HepG2 (cell line): ENCODE measurements around the gene AGRN. TPM values are rescaled to one million over a fixed set of nuclear protein-coding genes. Genes with fewer than 3 reads are reported as not detected.

Experiments
- BCLAF1 ChIP-seq: fragments of 450-650 bp; IDR thresholded peaks from 2 replicates; pipeline ENCODE4 v1.6.1; 2017; ENCODE audit warnings: mild to moderate bottlenecking
- CBFB ChIP-seq: sonication (generic); formaldehyde crosslinking; IDR thresholded peaks from 2 replicates; pipeline ENCODE4 v1.4.0; 2020; ENCODE audit warnings: missing genetic modification reagents
- CREM ChIP-seq, 2 experiments: sonication (generic) in 1 of 2; formaldehyde crosslinking in 1 of 2; IDR thresholded peaks; 2 replicates each; pipeline versions ENCODE4 v1.4.0 to v1.6.1; 2016 to 2020; ENCODE audit warnings: antibody characterized with exemption in 1 of 2, mild to moderate bottlenecking in 1 of 2, missing genetic modification reagents in 1 of 2
- EHMT2 ChIP-seq: fragments of 200-600 bp; sonication (generic); IDR thresholded peaks from 2 replicates; pipeline ENCODE4 v1.7.0; 2017; ENCODE audit warnings: antibody characterized with exemption, low read depth, low read length, borderline replicate concordance
- HDAC1 ChIP-seq: sonication (generic); formaldehyde crosslinking; IDR thresholded peaks from 2 replicates; pipeline ENCODE4 v1.5.1; 2020; ENCODE audit warnings: mild to moderate bottlenecking, missing genetic modification reagents
- HIC2 ChIP-seq: sonication (generic); formaldehyde crosslinking; IDR thresholded peaks from 2 replicates; pipeline ENCODE4 v1.9.0; 2022; ENCODE audit warnings: low read depth, missing genetic modification reagents
- KLF12 ChIP-seq: sonication (generic); formaldehyde crosslinking; IDR thresholded peaks from 2 replicates; pipeline ENCODE4 v1.4.0; 2020; ENCODE audit warnings: missing genetic modification reagents, borderline replicate concordance
- MEIS1 ChIP-seq: sonication (generic); formaldehyde crosslinking; IDR thresholded peaks from 2 replicates; pipeline ENCODE4 v1.9.0; 2021; ENCODE audit warnings: mild to moderate bottlenecking, missing genetic modification reagents, moderate library complexity, borderline replicate concordance
- MYC ChIP-seq: sonication (generic); formaldehyde crosslinking; IDR thresholded peaks from 2 replicates; pipeline ENCODE4 v1.9.0; 2021; ENCODE audit warnings: missing genetic modification reagents, borderline replicate concordance
- THAP9 ChIP-seq: sonication (generic); formaldehyde crosslinking; IDR thresholded peaks from 2 replicates; pipeline ENCODE4; 2020; ENCODE audit warnings: missing genetic modification reagents, mild to moderate bottlenecking, borderline replicate concordance
- ZBTB49 ChIP-seq: sonication (generic); formaldehyde crosslinking; IDR thresholded peaks from 2 replicates; pipeline ENCODE4 v1.4.0; 2020; ENCODE audit warnings: missing genetic modification reagents, borderline replicate concordance
- ZNF501 ChIP-seq: sonication (generic); formaldehyde crosslinking; IDR thresholded peaks from 2 replicates; pipeline ENCODE4 v1.5.1; 2020; ENCODE audit warnings: mild to moderate bottlenecking, moderate library complexity, missing genetic modification reagents
- ZSCAN12 ChIP-seq: sonication (generic); formaldehyde crosslinking; IDR thresholded peaks from 2 replicates; pipeline ENCODE4 v1.9.0; 2021; ENCODE audit warnings: mild to moderate bottlenecking, missing genetic modification reagents
- ZSCAN30 ChIP-seq: sonication (generic); formaldehyde crosslinking; IDR thresholded peaks from 2 replicates; pipeline ENCODE4 v1.5.0; 2020; ENCODE audit warnings: mild to moderate bottlenecking, missing genetic modification reagents
- polyA plus RNA-seq, 8 experiments: library from polyadenylated mRNA; depleted of rRNA in 3 of 8; stranded (reverse) in 7 of 8; unstranded in 1 of 8; fragments of >200 nt; fragmentation: Illumina TruSeq in 4 of 8; extraction: Trizol in 4 of 8; gene quantifications; 2 replicates each; pipeline versions ENCODE4 v1.2.1 to v1.2.3, GENCODE V29; 2011 to 2016; ENCODE audit warnings: low read depth in 4 of 8, missing spikeins in 1 of 8, mixed read lengths in 1 of 8; ENCODE audit not compliant: insufficient read depth in 1 of 8
- total RNA-seq, 5 experiments: library from RNA; depleted of rRNA; stranded (reverse); fragments of >200 nt; fragmentation: Illumina TruSeq; extraction: Trizol; gene quantifications; 2 replicates each; pipeline ENCODE4 v1.2.3, GENCODE V29; 2016; ENCODE audit warnings: low read depth in 1 of 5
- TF ChIP-seq, protein P1 (sequence below): IDR thresholded peaks from 2 replicates; pipeline ENCODE4 v1.6.1; 2016; ENCODE audit warnings: mild to moderate bottlenecking

Gene AGRN
- total and polyA plus RNA-seq, 2 of the 13 experiments (the other 11 are each of a cell fraction or from before 2014, with no cell fraction given) = 29.8 to 65.2 TPM

GRCh38 chr1:1080122-1080757 lies 60.3 kb downstream of the AGRN start (continued):
- no peak for TF ChIP-seq HIC2 (CRISPR knock-in tag)
- TF ChIP-seq BCLAF1 = no peak
- TF ChIP-seq CREM (IDR thresholded peaks at IDR 0.05) = no peak
- no peak for TF ChIP-seq CREM (CRISPR knock-in tag; IDR thresholded peaks at IDR 0.05)
- no peak for TF ChIP-seq HDAC1 (CRISPR knock-in tag)
- no peak for TF ChIP-seq ZBTB49
- TF ChIP-seq ZNF501 (CRISPR knock-in tag) = peak; percentile 17; the same call in 1 of the 2 replicates
- TF ChIP-seq THAP9 (CRISPR knock-in tag) = no peak
- no peak for TF ChIP-seq MEIS1 (CRISPR knock-in tag)
- no peak; the same call in 1 of the 2 replicates for TF ChIP-seq MYC (CRISPR knock-in tag)
- TF ChIP-seq, protein P1, sequence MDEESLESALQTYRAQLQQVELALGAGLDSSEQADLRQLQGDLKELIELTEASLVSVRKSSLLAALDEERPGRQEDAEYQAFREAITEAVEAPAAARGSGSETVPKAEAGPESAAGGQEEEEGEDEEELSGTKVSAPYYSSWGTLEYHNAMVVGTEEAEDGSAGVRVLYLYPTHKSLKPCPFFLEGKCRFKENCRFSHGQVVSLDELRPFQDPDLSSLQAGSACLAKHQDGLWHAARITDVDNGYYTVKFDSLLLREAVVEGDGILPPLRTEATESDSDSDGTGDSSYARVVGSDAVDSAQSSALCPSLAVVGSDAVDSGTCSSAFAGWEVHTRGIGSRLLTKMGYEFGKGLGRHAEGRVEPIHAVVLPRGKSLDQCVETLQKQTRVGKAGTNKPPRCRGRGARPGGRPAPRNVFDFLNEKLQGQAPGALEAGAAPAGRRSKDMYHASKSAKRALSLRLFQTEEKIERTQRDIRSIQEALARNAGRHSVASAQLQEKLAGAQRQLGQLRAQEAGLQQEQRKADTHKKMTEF (CRISPR knock-in tag) = no peak
- TF ChIP-seq EHMT2 = no peak
- TF ChIP-seq ZSCAN30 (CRISPR knock-in tag) = no peak
- peak; percentile 47; the same call in 1 of the 2 replicates for TF ChIP-seq KLF12 (CRISPR knock-in tag)
- TF ChIP-seq CBFB (CRISPR knock-in tag) = no peak
- TF ChIP-seq ZSCAN12 = no peak
